ENCODE data around the gene ZNF423.

GRCh38 chr16:49901711-49902110, 45.8 kb upstream of the ZNF423 start:
- TF ChIP-seq CTCF (IDR thresholded peaks at IDR 0.05; ENCODE audit: low read length) (no peak), EZH2 (IDR thresholded peaks at IDR 0.05; ENCODE audit: borderline replicate concordance, low read length) (no peak)
